Psoas muscle (tissue), 8 donors: ENCODE results near the gene ARHGEF10L. TPM values are rescaled to one million over a fixed set of nuclear protein-coding genes. Genes with fewer than 3 reads are reported as not detected.

Experiments
- ATAC-seq, 4 donors: fragments of 200-7000 bp; cut with Tn5 transposase; one replicate each; pipeline ENCODE4 v1.9.1; 2020; ENCODE audit warnings: moderate library complexity in 3 of 4, mild to moderate bottlenecking in 2 of 4
- DNase-seq, 2 donors: peaks; one replicate each; pipeline ENCODE4 v3.0.0-alpha.2; 2020
- H3K27ac ChIP-seq: fragments of 200-600 bp; one replicate; pipeline ENCODE4 v1.8.0; 2022
- H3K27me3 ChIP-seq, 3 donors: fragments of 200-600 bp in 1 of 3; one replicate each; pipeline versions ENCODE4 v1.6.1 to v1.8.0; 2013 to 2022; ENCODE audit warnings: low read length in 2 of 3, mild to moderate bottlenecking in 2 of 3, moderate library complexity in 1 of 3; ENCODE audit not compliant: insufficient read depth in 3 of 3
- H3K36me3 ChIP-seq, 2 donors: fragments of 200-600 bp in 1 of 2; one replicate each; pipeline versions ENCODE4 v1.6.1 to v1.8.0; 2013 to 2022; ENCODE audit warnings: low read depth in 1 of 2, mild to moderate bottlenecking in 1 of 2, moderate library complexity in 1 of 2; ENCODE audit not compliant: insufficient read depth in 1 of 2
- H3K4me1 ChIP-seq: fragments of 200-600 bp; one replicate; pipeline ENCODE4 v1.8.0; 2022
- H3K4me3 ChIP-seq: fragments of 200-600 bp; one replicate; pipeline ENCODE4 v1.8.0; 2022; ENCODE audit warnings: mild to moderate bottlenecking
- H3K9me3 ChIP-seq: fragments of 200-600 bp; one replicate; pipeline ENCODE4 v1.8.0; 2022
- WGBS, 3 donors: extraction: QIAGEN DNeasy Blood & Tissue Kit; methylation state at CpG; one replicate each; pipeline versions ENCODE4 v1.1.6 to v1.1.7; 2013; 5-methylcytosine and 5-hydroxymethylcytosine counted together
- intact Hi-C, 2 donors: fragments of 100-400 bp; cut with DNase I; formaldehyde crosslinking; loops; one replicate each; pipeline versions ENCODE4 v1.11.0 to v1.14.2; 2022
- polyA plus RNA-seq, 3 donors: library from polyadenylated mRNA; stranded (reverse); fragments of 200-250 nt; gene quantifications; one replicate each; pipeline ENCODE4 v1.2.3, GENCODE V29; 2013
- total RNA-seq, 4 donors: library from RNA; stranded (reverse); fragmentation: NEBNext Ultra II Directional in 2 of 4; extraction: Animal tissue kit (Norgen Biotek cat#: 25700) in 2 of 4; gene quantifications; one replicate each; pipeline versions ENCODE4 v1.2.1 to v1.2.4, GENCODE V29; 2021 to 2023
- TF ChIP-seq, protein P1 (sequence below): fragments of 200-600 bp; IDR thresholded peaks from one replicate; pipeline ENCODE4 v1.8.0; 2022; ENCODE audit warnings: antibody characterized with exemption
- donor health status: healthy with polysubstance abuse.
- donor health status: DM: no; HTN: no; CAD: no; lungs with moderate emphysema.
- donor health status: Bipolar disorder and iron deficiency.
- donor health status: healthy.
- donor health status: DM: yes; HTN: yes; CAD: no.
- donor health status: DM: no; HTN: no; CAD: no.
- donor health status: DM: no; HTN: no; CAD: no.
- donor health status: DM: yes; HTN: yes; CAD: no.

The ARHGEF10L gene
- total and polyA plus RNA-seq, 7 donors = 18.8 to 108 (median 37.1) TPM

- WGBS, 3 donors = 66 to 73% (median 67%) methylated on average over 11 of the region's 11 CpGs
- no peaks in the 10 kb centered on the region for H3K9me3 ChIP-seq
- ATAC-seq = no peak
- peaks cover 18% of the 10 kb centered on the region for H3K4me1 ChIP-seq
- DNase-seq = no peak
- H3K36me3 ChIP-seq = no peaks in the 10 kb centered on the region
- H3K27me3 ChIP-seq = no peaks in the 10 kb centered on the region
- intact Hi-C loops = loop anchor here in 1 of 2 donors (1.0 kb wide), 1 partner anchor 42 kb away; no protein-coding TSS in a partner anchor
- no peak overlapping the region for H3K4me3 ChIP-seq
- TF ChIP-seq, protein P1, sequence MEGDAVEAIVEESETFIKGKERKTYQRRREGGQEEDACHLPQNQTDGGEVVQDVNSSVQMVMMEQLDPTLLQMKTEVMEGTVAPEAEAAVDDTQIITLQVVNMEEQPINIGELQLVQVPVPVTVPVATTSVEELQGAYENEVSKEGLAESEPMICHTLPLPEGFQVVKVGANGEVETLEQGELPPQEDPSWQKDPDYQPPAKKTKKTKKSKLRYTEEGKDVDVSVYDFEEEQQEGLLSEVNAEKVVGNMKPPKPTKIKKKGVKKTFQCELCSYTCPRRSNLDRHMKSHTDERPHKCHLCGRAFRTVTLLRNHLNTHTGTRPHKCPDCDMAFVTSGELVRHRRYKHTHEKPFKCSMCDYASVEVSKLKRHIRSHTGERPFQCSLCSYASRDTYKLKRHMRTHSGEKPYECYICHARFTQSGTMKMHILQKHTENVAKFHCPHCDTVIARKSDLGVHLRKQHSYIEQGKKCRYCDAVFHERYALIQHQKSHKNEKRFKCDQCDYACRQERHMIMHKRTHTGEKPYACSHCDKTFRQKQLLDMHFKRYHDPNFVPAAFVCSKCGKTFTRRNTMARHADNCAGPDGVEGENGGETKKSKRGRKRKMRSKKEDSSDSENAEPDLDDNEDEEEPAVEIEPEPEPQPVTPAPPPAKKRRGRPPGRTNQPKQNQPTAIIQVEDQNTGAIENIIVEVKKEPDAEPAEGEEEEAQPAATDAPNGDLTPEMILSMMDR = peak; percentile 5
- no peak overlapping the region for H3K27ac ChIP-seq
These were observed 35.0 kb downstream of the ARHGEF10L start for GRCh38 chr1:17574516-17574915.

- TF ChIP-seq, protein P1 = no peak
- H3K4me3 ChIP-seq = no peak overlapping the region
- no peaks in the 10 kb centered on the region for H3K27me3 ChIP-seq
- ATAC-seq = no peak
- H3K4me1 ChIP-seq = peaks cover 10% of the 10 kb centered on the region
- no peaks in the 10 kb centered on the region for H3K9me3 ChIP-seq
- no peaks in the 10 kb centered on the region for H3K36me3 ChIP-seq
- intact Hi-C loops = no loop called here
- no peak overlapping the region for H3K27ac ChIP-seq
- WGBS, 3 donors = 63 to 70% (median 68%) methylated on average over 14 to 15 of the region's 15 CpGs
- no peak for DNase-seq
These were observed 36.5 kb downstream of the ARHGEF10L start for GRCh38 chr1:17575797-17576518.

DNA sequence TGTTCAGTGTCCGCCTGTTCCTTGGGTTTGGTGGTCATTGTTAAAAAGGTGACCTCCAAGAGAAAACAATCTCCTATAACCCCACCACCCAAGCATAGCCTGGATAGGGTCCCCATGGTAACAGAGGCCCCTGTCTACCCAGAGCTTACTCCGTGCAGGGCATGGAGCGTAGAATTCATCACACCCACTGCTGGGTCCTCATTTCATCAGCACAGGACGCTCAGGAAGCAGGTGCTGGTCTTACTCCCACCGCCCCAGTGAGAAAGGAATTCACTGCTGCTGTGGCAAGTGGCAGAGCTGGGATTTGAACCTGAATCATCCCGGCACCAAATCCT, 37.0 kb downstream of the ARHGEF10L start:
- Histone ChIP-seq H3K4me3 (no peak overlapping the region), H3K27ac (no peak overlapping the region), H3K27me3 (no peaks in the 10 kb centered on the region), H3K4me1 (peaks cover 10% of the 10 kb centered on the region), H3K36me3 (peaks cover 0 to 2% of the 10 kb centered on the region in 2 donors), H3K9me3 (no peaks in the 10 kb centered on the region)
- intact Hi-C loops = no loop called here
- DNase-seq (no peak), ATAC-seq (no peak)
- TF ChIP-seq, protein P1 = no peak
- 90 to 92% (median 91%) methylated on average over 6 of the region's 6 CpGs for WGBS, 3 donors

- H3K9me3 ChIP-seq = no peaks in the 10 kb centered on the region
- ATAC-seq (no peak), DNase-seq (no peak)
- H3K4me3 ChIP-seq = no peak overlapping the region
- intact Hi-C loops = no loop called here
- peaks cover 0 to 9% of the 10 kb centered on the region in 2 donors for H3K36me3 ChIP-seq
- H3K27ac ChIP-seq = no peak overlapping the region
- peaks cover 10% of the 10 kb centered on the region for H3K4me1 ChIP-seq
- 83 to 88% (median 87%) methylated on average over 1 of the region's 1 CpG for WGBS, 3 donors
- no peaks in the 10 kb centered on the region for H3K27me3 ChIP-seq
- TF ChIP-seq, protein P1 = no peak
These were observed 38.4 kb downstream of the ARHGEF10L start for GRCh38 chr1:17577907-17578297.
